ENCODE measurements around the gene SSR1. TPM values are rescaled to one million over a fixed set of nuclear protein-coding genes. Genes with fewer than 3 reads are reported as not detected.

SSR1 gene
- total RNA-seq, 1 experiment from 2014 or later = 65.2 TPM

DNA sequence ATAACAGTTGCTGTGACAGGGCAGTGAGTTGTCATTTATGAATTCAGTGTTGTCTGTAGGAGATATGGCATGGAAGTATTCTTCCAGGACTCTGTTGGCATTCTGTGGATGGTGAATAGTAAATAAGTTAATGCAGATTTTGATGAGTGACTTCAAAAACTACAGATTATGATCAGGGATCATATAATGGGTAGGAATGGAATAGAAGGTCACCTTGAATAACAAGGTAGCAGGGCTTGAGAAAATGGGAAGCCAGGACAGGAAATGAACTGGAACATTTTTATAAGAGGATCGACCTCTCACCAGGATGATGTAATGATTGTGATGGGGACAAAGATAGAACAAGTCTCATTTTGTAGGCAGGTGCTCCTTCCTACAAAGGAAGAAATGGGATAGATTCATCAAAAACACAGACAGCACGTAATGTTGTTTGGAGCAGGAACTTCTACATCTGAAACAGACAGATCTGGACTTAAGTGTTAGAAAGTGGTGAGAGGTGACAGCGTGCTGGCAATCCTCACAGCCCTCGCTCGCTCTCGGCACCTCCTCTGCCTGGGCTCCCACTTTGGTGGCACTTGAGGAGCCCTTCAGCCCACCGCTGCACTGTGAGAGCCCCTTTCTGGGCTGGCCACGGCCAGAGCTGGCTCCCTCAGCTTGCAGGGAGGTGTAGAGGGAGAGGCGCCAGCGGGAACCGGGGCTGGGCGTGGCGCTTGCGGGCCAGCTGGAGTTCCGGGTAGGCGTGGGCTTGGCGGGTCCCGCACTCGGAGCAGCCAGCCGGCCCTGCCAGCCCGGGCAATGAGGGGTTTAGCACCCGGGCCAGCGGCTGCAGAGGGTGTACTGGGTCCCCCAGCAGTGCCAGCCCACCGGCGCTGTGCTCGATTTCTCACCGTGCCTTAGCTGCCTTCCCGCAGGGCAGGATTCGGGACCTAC lies 30.8 kb upstream of the SSR1 start:
- ChIA-PET POLR2A (ENCODE audit: unreplicated experiment) (no interaction called here), CTCF (no interaction called here)
- intact Hi-C loops (cut with micrococcal nuclease) = no loop called here
- Histone ChIP-seq H3F3A (ENCODE audit: low read length, unreplicated experiment) (no peaks in the 10 kb centered on the region), H3K4me3 (ENCODE audit: low read length) (no peak overlapping the region), H3K9me3 (ENCODE audit: low read length) (no peaks in the 10 kb centered on the region), H4K20me1 (ENCODE audit: low read length) (no peaks in the 10 kb centered on the region), H3K27me3 (ENCODE audit: low read length) (no peaks in the 10 kb centered on the region), H3K4me1 (ENCODE audit: insufficient read depth, low read length) (peaks cover 24% of the 10 kb centered on the region), H3K4me2 (ENCODE audit: low read length) (no peak overlapping the region), H3K79me2 (ENCODE audit: low read length) (no peaks in the 10 kb centered on the region), H2AFZ (ENCODE audit: low read length) (no peak overlapping the region), H3K9ac (ENCODE audit: low read length) (no peak overlapping the region), H3K9me2 (replicated peaks; ENCODE audit: low read length) (no peaks in the 10 kb centered on the region), H3K27ac (ENCODE audit: low read length) (no peak overlapping the region), H3K36me3 (ENCODE audit: low read depth, low read length) (no peaks in the 10 kb centered on the region)
- TF ChIP-seq EZH2phosphoT487 (IDR thresholded peaks at IDR 0.05; ENCODE audit: borderline replicate concordance, low read length) = no peak
- TF ChIP-seq, protein P1, sequence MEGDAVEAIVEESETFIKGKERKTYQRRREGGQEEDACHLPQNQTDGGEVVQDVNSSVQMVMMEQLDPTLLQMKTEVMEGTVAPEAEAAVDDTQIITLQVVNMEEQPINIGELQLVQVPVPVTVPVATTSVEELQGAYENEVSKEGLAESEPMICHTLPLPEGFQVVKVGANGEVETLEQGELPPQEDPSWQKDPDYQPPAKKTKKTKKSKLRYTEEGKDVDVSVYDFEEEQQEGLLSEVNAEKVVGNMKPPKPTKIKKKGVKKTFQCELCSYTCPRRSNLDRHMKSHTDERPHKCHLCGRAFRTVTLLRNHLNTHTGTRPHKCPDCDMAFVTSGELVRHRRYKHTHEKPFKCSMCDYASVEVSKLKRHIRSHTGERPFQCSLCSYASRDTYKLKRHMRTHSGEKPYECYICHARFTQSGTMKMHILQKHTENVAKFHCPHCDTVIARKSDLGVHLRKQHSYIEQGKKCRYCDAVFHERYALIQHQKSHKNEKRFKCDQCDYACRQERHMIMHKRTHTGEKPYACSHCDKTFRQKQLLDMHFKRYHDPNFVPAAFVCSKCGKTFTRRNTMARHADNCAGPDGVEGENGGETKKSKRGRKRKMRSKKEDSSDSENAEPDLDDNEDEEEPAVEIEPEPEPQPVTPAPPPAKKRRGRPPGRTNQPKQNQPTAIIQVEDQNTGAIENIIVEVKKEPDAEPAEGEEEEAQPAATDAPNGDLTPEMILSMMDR (conservative IDR thresholded peaks at IDR 0.05; ENCODE audit: low read depth, low read length) = no peak
- no TSS peak for BruUV-seq (replicated peaks)
- no peak for ATAC-seq
- no peak for DNase-seq

DNA sequence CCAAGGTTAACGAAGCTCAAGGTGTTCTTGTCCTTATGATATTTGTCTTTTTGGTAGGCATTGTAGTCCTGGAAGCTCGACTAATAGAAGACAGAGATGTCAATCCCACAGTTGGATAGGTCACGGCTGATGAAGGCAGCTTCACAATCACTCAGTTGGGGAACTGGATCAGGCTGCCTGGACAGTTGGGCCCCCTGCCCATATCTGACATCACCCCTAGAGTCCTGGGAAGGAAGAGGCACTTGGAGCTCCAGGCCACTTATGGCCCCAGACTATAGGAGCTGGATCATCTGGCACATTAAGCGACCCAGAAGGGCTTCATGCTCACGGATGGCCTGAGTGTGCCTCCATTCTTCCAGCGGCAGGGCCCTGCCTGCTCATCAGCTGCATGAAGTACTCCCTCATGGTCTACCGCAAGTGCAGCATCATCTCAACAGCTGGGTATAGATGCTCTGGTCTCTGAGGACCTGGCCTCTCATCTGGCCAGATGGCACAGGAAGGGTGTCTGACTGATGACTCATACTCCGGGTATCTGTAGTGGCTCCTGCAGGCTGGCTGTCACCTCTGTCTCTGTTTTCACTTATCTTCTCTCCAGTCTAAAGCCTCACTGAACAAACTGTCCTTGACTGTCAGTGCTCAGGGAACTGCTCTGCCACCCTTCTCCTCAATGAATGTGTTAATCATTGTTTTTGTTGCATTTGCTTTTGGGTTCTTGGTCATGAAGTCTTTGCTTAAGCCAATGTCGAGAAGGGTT lies 29.2 kb upstream of the SSR1 start:
- H2AFZ ChIP-seq (ENCODE audit: low read length) = no peak overlapping the region
- POLR2A ChIA-PET (ENCODE audit: unreplicated experiment) = no interaction called here
- peak; percentile 48 for DNase-seq
- no TSS peak for BruUV-seq (replicated peaks)
- TF ChIP-seq, protein P1 (conservative IDR thresholded peaks at IDR 0.05; ENCODE audit: low read depth, low read length) = no peak
- TF ChIP-seq EZH2phosphoT487 (IDR thresholded peaks at IDR 0.05; ENCODE audit: borderline replicate concordance, low read length) (no peak), EZH2 (IDR thresholded peaks at IDR 0.05; ENCODE audit: low read length, unreplicated experiment) (no peak)
- no peaks in the 10 kb centered on the region for H3K79me2 ChIP-seq (ENCODE audit: low read length)
- CTCF ChIA-PET = no interaction called here
- H3K9me2 ChIP-seq (replicated peaks; ENCODE audit: low read length) = no peaks in the 10 kb centered on the region
- H3K4me2 ChIP-seq (ENCODE audit: low read length) = no peak overlapping the region
- H3K36me3 ChIP-seq (ENCODE audit: low read depth, low read length) = no peaks in the 10 kb centered on the region
- H3K27me3 ChIP-seq (ENCODE audit: low read length) = no peaks in the 10 kb centered on the region
- H3K9ac ChIP-seq (ENCODE audit: low read length) = no peak overlapping the region
- peak; percentile 67 for ATAC-seq
- H3K4me1 ChIP-seq (ENCODE audit: insufficient read depth, low read length) = peaks cover 13% of the 10 kb centered on the region
- no peak overlapping the region for H3K27ac ChIP-seq (ENCODE audit: low read length)
- intact Hi-C loops (cut with micrococcal nuclease) = no loop called here
- H3K4me3 ChIP-seq (ENCODE audit: low read length) = no peak overlapping the region
- no peaks in the 10 kb centered on the region for H3K9me3 ChIP-seq (ENCODE audit: low read length)
- H4K20me1 ChIP-seq (ENCODE audit: low read length) = no peaks in the 10 kb centered on the region
- no peaks in the 10 kb centered on the region for H3F3A ChIP-seq (ENCODE audit: low read length, unreplicated experiment)

All from PC-3 (cell line).